H9 (cell line): ENCODE measurements around the gene JRKL. TPM values are rescaled to one million over a fixed set of nuclear protein-coding genes. Genes with fewer than 3 reads are reported as not detected.

Experiments used
- DNase-seq: peaks from one replicate; pipeline ENCODE4 v3.0.0-alpha.2; 2017
- H2AFZ ChIP-seq: one replicate; pipeline ENCODE4 v1.6.1; 2013; ENCODE audit warnings: mild to moderate bottlenecking, low read length, control low read depth, moderate library complexity
- H2AK5ac ChIP-seq: 2 replicates; pipeline ENCODE4 v1.6.1; 2013; ENCODE audit warnings: low read length, control low read depth, mixed read lengths; ENCODE audit not compliant: insufficient read length
- H2BK120ac ChIP-seq: one replicate; pipeline ENCODE4 v1.6.1; 2013; ENCODE audit warnings: low read depth, mild to moderate bottlenecking, low read length, control low read depth, inconsistent platforms; ENCODE audit not compliant: poor library complexity, severe bottlenecking
- H2BK12ac ChIP-seq: 2 replicates; pipeline ENCODE4 v1.6.1; 2013; ENCODE audit warnings: low read length, control low read depth, mixed read lengths, low read depth; ENCODE audit not compliant: insufficient read length
- H2BK15ac ChIP-seq: 2 replicates; pipeline ENCODE4 v1.6.1; 2013; ENCODE audit warnings: low read depth, low read length, control low read depth
- H2BK20ac ChIP-seq: one replicate; pipeline ENCODE4 v1.6.1; 2013; ENCODE audit warnings: low read depth, mild to moderate bottlenecking, low read length, control low read depth, inconsistent platforms; ENCODE audit not compliant: poor library complexity, severe bottlenecking
- H2BK5ac ChIP-seq: 2 replicates; pipeline ENCODE4 v1.6.1; 2013; ENCODE audit warnings: low read length, control low read depth, mixed read lengths; ENCODE audit not compliant: insufficient read length
- H3K14ac ChIP-seq: 2 replicates; pipeline ENCODE4 v1.6.1; 2013; ENCODE audit warnings: low read length, control low read depth; ENCODE audit not compliant: insufficient read depth
- H3K18ac ChIP-seq: 2 replicates; pipeline ENCODE4 v1.6.1; 2013; ENCODE audit warnings: low read depth, mild to moderate bottlenecking, mixed read lengths, low read length, control low read depth; ENCODE audit not compliant: insufficient read length
- H3K23ac ChIP-seq: 2 replicates; pipeline ENCODE4 v1.6.1; 2013; ENCODE audit warnings: low read length, control low read depth, mixed read lengths, low read depth; ENCODE audit not compliant: insufficient read length
- H3K23me2 ChIP-seq: 2 replicates; pipeline ENCODE4 v1.6.1; 2013; ENCODE audit warnings: low read depth, mild to moderate bottlenecking, mixed read lengths, low read length, control low read depth; ENCODE audit not compliant: insufficient read length, poor library complexity, severe bottlenecking
- H3K27ac ChIP-seq: 2 replicates; pipeline ENCODE4 v1.5.1; 2013; ENCODE audit warnings: low read length, control low read depth, mixed read lengths, low read depth; ENCODE audit not compliant: insufficient read length
- H3K27me3 ChIP-seq: 2 replicates; pipeline ENCODE4 v1.6.1; 2013; ENCODE audit warnings: low read length, control low read depth, inconsistent platforms; ENCODE audit not compliant: insufficient read depth
- H3K4ac ChIP-seq: 2 replicates; pipeline ENCODE4 v1.6.1; 2013; ENCODE audit warnings: low read depth, mild to moderate bottlenecking, control low read depth, inconsistent platforms, low read length, moderate library complexity
- H3K4me1 ChIP-seq: 2 replicates; pipeline ENCODE4 v1.6.1; 2013; ENCODE audit warnings: low read length, control low read depth, inconsistent platforms; ENCODE audit not compliant: insufficient read depth
- H3K4me2 ChIP-seq: 2 replicates; pipeline ENCODE4 v1.6.1; 2013; ENCODE audit warnings: low read length, control low read depth, mixed read lengths; ENCODE audit not compliant: insufficient read length, insufficient read depth
- H3K56ac ChIP-seq: 2 replicates; pipeline ENCODE4 v1.6.1; 2013; ENCODE audit warnings: low read depth, mild to moderate bottlenecking, mixed read lengths, low read length, control low read depth; ENCODE audit not compliant: insufficient read length
- H3K79me1 ChIP-seq: 2 replicates; pipeline ENCODE4 v1.6.1; 2013; ENCODE audit warnings: low read depth, mild to moderate bottlenecking, moderate library complexity, low read length, control low read depth, inconsistent platforms; ENCODE audit not compliant: insufficient read depth, poor library complexity, severe bottlenecking
- H3K79me2 ChIP-seq: 2 replicates; pipeline ENCODE4 v1.6.1; 2013; ENCODE audit warnings: low read length, control low read depth, inconsistent platforms; ENCODE audit not compliant: insufficient read depth
- H3K9ac ChIP-seq: 2 replicates; pipeline ENCODE4 v1.6.1; 2013; ENCODE audit warnings: low read length, control low read depth, mixed read lengths; ENCODE audit not compliant: insufficient read length; ENCODE audit errors: extremely low read depth
- H3K9me3 ChIP-seq: one replicate; pipeline ENCODE4 v1.6.1; 2013; ENCODE audit warnings: low read depth, low read length, inconsistent platforms; ENCODE audit not compliant: control insufficient read depth
- H3T11ph ChIP-seq: one replicate; pipeline ENCODE4 v1.6.1; 2013; ENCODE audit warnings: mild to moderate bottlenecking, low read length, control low read depth, inconsistent platforms
- H4K20me1 ChIP-seq: one replicate; pipeline ENCODE4 v1.6.1; 2013; ENCODE audit not compliant: control insufficient read depth, insufficient read length, insufficient read depth
- H4K5ac ChIP-seq: 2 replicates; pipeline ENCODE4 v1.6.1; 2013; ENCODE audit warnings: low read depth, mild to moderate bottlenecking, mixed read lengths, low read length, control low read depth; ENCODE audit not compliant: insufficient read length
- H4K8ac ChIP-seq: replicated peaks from 2 replicates; pipeline ENCODE4 v1.6.1; 2013; ENCODE audit warnings: low read length, control low read depth, mixed read lengths, low read depth; ENCODE audit not compliant: insufficient read length
- H4K91ac ChIP-seq: 2 replicates; pipeline ENCODE4 v1.6.1; 2013; ENCODE audit warnings: low read depth, mild to moderate bottlenecking, moderate library complexity, mixed read lengths, low read length, control low read depth; ENCODE audit not compliant: insufficient read length
- H3K27ac Mint-ChIP-seq, 3 experiments: 2 replicates in 2 of 3; 3 replicates in 1 of 3; pipeline ENCODE4 v1.8.0; 2020 to 2021; ENCODE audit warnings: mixed read lengths in 3 of 3, mild to moderate bottlenecking in 1 of 3, moderate library complexity in 1 of 3
- H3K27me3 Mint-ChIP-seq: 2 replicates; pipeline ENCODE4 v1.8.0; 2021; ENCODE audit warnings: low read depth, mild to moderate bottlenecking, moderate library complexity, mixed read lengths
- H3K36me3 Mint-ChIP-seq, 3 experiments: 2 replicates in 2 of 3; 3 replicates in 1 of 3; pipeline ENCODE4 v1.8.0; 2020 to 2021; ENCODE audit warnings: low read depth in 3 of 3, mixed read lengths in 3 of 3; ENCODE audit not compliant: insufficient read depth in 1 of 3
- H3K4me1 Mint-ChIP-seq, 2 experiments: 2 replicates each; pipeline ENCODE4 v1.8.0; 2020; ENCODE audit warnings: mixed read lengths in 2 of 2
- H3K4me3 Mint-ChIP-seq, 2 experiments: 2 replicates in 1 of 2; 3 replicates in 1 of 2; pipeline ENCODE4 v1.8.0; 2020 to 2021; ENCODE audit warnings: mild to moderate bottlenecking in 2 of 2, mixed read lengths in 2 of 2, moderate library complexity in 1 of 2
- H3K9me3 Mint-ChIP-seq, 2 experiments: 2 replicates in 1 of 2; 3 replicates in 1 of 2; pipeline ENCODE4 v1.8.0; 2020; ENCODE audit warnings: mild to moderate bottlenecking in 2 of 2, mixed read lengths in 2 of 2, moderate library complexity in 1 of 2
- CTCF ChIP-seq: fragments of 200-600 bp; sonication (generic); conservative IDR thresholded peaks from 3 replicates; pipeline ENCODE4 v1.8.0; 2021; ENCODE audit warnings: antibody characterized with exemption, mild to moderate bottlenecking
- WGBS: extraction: QIAGEN DNeasy Blood & Tissue Kit; methylation state at CpG from one replicate; pipeline ENCODE4 v1.1.7; 2013; ENCODE audit warnings: missing lambda C conversion rate, low lambda C conversion rate, mixed read lengths; ENCODE audit not compliant: insufficient read length; ENCODE audit errors: extremely low coverage; 5-methylcytosine and 5-hydroxymethylcytosine counted together
- total RNA-seq: library from RNA; stranded (reverse); gene quantifications from 2 replicates; pipeline ENCODE4 v1.2.1, GENCODE V29; 2021

The JRKL gene
- total RNA-seq, 1 experiment from 2014 or later: 3.6 TPM

GRCh38 chr11:96391698-96392307 is 2.0 kb downstream of the JRKL start:
- no peak overlapping the region for H3T11ph ChIP-seq
- H2AK5ac ChIP-seq: no peak overlapping the region
- H2BK15ac ChIP-seq: no peak overlapping the region
- peaks cover 15 to 16% of the 10 kb centered on the region in 2 experiments for H3K4me1 Mint-ChIP-seq
- no peaks in the 10 kb centered on the region for H4K20me1 ChIP-seq
- peaks cover 17% of the 10 kb centered on the region in 2 experiments for H3K9me3 Mint-ChIP-seq
- H3K23ac ChIP-seq: no peak overlapping the region
- no peak overlapping the region for H2BK5ac ChIP-seq
- no peak overlapping the region for H3K9ac ChIP-seq
- no CpG with 5 or more reads among the region's 3 CpGs for WGBS
- no peak overlapping the region for H3K14ac ChIP-seq
- no peak overlapping the region for H2BK120ac ChIP-seq
- H3K18ac ChIP-seq: no peak overlapping the region
- H3K27me3 ChIP-seq: no peaks in the 10 kb centered on the region
- no peak overlapping the region for H2AFZ ChIP-seq
- peaks cover 6% of the 10 kb centered on the region for H3K23me2 ChIP-seq
- TF ChIP-seq CTCF: no peak
- no peak overlapping the region for H4K8ac ChIP-seq
- DNase-seq: no peak
- H3K4me1 ChIP-seq: no peaks in the 10 kb centered on the region; the same call in 1 of the 2 replicates
- H2BK20ac ChIP-seq: no peak overlapping the region
- no peak overlapping the region for H4K91ac ChIP-seq
- H3K56ac ChIP-seq: no peak overlapping the region
- H2BK12ac ChIP-seq: no peak overlapping the region
- H3K9me3 ChIP-seq: no peaks in the 10 kb centered on the region
- H3K79me2 ChIP-seq: no peaks in the 10 kb centered on the region
- H3K36me3 Mint-ChIP-seq: peaks cover 16 to 23% (median 18%) of the 10 kb centered on the region in 3 experiments; a peak in 6 of 7 replicates
- no peak overlapping the region for H3K4ac ChIP-seq
- no peak overlapping the region for H3K4me2 ChIP-seq
- no peaks in the 10 kb centered on the region for H3K27me3 Mint-ChIP-seq
- H3K79me1 ChIP-seq: peaks cover 2% of the 10 kb centered on the region
- no peak overlapping the region for H3K27ac Mint-ChIP-seq
- no peak overlapping the region for H3K27ac ChIP-seq
- no peak overlapping the region for H4K5ac ChIP-seq
- no peak overlapping the region; a peak in 1 of 5 replicates for H3K4me3 Mint-ChIP-seq
